Measurements from ENCODE around the gene CERS1.

GRCh38 chr19:18933297-18933696 is 37.3 kb upstream of the CERS1 start:
- TF ChIP-seq POLR2AphosphoS5 (IDR thresholded peaks at IDR 0.05; ENCODE audit: low read depth, low read length) (no peak), POLR2A (IDR thresholded peaks at IDR 0.05; ENCODE audit: low read depth, low read length) (no peak), TAF1 (IDR thresholded peaks at IDR 0.05; ENCODE audit: low read depth, low read length) (no peak), SPI1 (IDR thresholded peaks at IDR 0.05; ENCODE audit: low read depth, low read length) (no peak), PAX5 (IDR thresholded peaks at IDR 0.05; ENCODE audit: insufficient read depth, low read length, severe bottlenecking) (no peak), POU2F2 (IDR thresholded peaks at IDR 0.05; ENCODE audit: low read depth, low read length) (no peak)
